NCI-H345 treated with DMSO at 0.1 percent for 48 hours (cell line): Measurements from ENCODE around the gene PTPRN2.
"Not testable (repeated sequence)": the region's sequence is repeated elsewhere in the genome, so short reads cannot be mapped to it uniquely, and the experiment has no call there.

Experiments
- DNase-seq: peaks from one replicate; lab custom pipeline; 2025; ENCODE audit not compliant: unreplicated experiment; lab: John Stamatoyannopoulos, UW

Gene PTPRN2

DNA sequence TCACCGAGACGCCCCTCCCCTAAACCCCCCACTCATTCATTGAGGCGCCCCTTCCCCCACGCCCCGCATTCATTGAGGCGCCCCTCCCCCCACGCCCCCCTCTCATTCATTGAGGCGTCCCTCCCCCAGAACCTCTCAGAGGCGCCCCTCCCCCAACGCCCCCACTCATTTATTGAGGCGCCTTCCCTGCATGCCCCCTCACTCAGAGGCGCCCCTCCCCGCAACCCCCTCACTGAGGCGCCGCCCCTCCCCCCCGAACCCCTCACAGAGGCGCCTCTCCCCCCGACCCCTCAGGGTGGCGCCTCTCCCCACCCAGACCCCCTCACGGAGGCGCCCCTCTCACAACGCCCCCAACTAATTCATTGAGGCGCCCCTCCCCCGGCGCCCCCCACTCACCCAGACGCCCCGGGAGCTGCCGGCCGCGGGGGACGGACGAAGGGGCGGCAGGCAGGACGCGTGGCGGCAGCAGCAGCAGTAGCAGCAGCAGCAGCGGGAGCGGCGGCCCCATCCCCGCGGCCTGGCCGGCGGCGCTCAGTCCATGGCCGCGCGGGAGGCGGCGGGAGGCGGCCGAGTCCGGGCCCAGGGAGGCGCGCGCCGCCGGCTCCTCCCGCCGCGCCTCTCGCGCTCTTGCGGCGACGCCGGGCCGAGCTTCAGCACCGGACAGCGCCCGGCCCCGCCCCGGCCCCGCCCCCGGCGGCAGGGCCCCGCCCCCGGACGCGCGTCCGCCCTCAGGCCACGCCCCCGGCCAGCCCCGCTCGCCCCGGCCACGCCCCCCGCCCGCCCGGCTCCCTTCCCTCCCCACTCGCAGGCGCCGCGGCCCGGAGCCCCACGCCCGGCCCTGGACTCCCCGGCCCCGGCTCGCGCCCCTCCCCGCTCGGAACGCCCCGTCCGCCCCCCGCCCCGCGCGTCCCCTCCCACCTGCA, at the start of gene PTPRN2:
TSS of gene PTPRN2 (minus strand) at position 662 of the 923 bp plus-strand sequence.
- peak; percentile 41 for DNase-seq

DNA sequence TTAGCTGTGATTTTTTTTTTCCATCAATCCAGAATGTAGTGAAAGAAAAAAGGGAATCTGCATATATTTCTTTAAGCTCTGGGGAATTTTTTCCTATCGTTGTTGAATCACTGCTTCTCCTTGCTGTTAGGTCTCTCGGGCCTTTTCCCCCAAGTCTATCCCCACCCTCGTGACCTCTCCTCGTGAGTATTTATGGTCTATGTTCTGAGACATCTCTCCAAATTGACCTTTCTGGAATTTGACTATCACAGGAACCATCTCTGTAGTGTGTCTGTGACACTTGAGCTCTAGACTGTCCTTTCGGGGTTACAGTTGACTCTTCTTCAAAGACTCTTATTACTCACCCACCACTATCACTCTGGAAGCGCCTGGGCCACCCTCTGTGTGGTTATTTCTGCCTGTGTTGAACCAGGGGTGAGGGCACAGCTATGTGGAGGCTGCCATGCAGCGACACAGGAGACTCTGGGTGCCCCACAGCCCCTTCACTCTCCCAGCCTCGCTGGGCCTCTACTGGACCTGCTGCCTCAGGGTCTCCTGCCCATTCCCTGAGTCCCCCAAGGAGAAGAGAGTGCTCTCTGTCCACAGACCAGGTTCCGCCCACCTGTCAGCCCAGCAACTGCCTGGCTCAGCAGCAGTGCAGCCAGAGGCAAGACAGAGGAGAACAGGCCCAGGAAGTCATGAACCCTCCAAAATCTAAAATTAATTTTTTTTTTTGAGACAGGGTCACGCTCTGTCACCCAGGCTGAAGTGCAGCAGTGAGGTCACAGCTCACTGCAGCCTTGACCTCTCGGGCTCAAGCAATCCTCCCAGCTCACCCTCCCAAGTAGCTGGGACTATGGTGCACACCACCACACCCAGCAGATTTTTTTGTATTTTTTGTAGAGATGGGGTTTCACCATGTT, 45.7 kb upstream of the PTPRN2 start:
- no peak for DNase-seq

DNA sequence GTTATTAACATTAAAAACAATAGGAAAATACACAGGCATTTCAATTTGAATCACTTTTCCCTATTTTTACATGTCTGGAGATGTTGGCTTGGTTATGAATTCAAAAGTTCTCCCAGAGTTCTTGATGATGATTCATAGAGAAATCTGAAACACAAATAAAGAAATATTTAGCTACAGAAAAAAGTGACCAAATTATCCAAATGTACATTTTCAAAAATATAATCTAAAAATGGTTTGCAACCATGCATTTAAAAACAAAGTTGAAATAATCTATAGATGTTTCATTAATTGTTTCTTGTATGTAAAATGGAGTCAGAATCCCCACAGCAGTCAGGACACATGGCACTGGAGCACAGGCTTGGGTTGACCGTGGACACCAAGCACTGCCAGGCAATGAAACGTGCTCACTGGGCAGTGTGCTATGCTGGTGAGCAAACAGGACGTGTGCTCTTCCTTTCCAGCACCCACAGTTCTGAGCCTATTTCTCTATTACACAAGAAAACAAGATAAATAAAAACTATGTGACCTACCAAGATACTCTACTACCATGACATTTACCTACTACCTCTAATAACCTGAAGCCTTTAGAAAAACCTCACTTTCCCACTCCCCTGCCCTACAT, 44.1 kb upstream of the PTPRN2 start:
- no peak for DNase-seq

DNA sequence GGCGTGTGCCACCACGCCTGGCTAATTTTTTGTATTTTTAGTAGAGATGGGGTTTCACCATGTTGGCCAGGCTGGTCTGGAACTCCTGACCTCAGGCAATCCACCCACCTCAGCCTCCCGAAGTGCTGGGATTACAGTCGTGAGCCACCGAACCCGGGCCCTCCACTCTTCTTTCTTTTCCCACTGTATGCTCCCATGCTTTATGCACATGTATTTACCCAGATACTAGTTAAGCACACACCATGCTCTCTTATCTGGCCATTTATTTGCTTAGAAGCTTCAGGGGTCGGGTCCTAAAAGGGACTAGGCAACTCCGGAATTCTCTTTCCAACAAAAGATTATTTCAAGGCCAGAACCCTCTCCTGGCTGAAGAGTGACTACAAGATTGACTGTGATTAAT, 38.7 kb upstream of the PTPRN2 start:
- DNase-seq: not testable (repeated sequence)

DNA sequence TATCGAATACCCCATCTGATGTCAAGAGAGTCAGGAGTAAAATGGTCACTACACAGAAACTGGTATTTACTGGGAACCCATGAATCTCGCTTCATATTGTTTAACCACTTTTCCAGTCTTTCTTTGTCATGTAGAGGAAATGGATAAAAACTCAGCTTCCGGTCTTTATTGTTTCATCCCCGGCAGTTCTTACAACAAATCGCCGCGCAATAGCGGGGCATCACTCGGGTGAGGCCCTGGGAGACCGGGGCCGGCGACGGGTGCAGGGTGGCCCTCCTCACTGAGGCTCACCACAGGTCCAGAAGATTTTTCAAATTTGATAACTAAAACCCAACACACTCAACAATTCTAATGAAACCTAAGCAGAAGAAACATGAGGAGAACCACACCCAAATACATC, 35.6 kb upstream of the PTPRN2 start:
- DNase-seq: no peak

DNA sequence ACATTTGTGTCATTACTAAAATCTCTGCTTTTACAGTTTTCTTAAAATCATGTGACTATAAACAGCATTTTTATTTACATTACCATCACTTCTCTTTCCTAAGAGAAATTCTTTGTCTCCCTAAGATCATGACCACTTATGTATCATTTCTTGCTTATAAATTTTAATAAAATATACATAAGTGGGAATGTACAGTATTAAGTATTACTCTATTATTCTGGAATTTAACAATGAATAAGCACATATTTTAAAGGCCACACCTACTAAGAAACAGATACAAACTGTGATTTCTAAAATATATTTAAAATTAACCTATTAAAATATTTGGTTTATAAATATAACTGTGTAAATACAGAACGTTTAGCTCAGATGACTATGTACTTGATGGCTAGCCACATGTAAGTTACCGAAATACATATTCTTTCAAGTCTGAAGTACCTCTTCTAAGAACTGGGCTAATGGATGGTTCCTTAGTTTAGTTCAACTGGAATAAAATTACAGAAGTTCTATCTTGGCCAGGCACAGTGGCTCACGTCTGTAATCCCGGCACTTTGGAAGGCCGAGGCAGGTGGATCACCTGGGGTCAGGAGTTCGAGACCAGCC, 33.3 kb upstream of the PTPRN2 start:
- no peak for DNase-seq

DNA sequence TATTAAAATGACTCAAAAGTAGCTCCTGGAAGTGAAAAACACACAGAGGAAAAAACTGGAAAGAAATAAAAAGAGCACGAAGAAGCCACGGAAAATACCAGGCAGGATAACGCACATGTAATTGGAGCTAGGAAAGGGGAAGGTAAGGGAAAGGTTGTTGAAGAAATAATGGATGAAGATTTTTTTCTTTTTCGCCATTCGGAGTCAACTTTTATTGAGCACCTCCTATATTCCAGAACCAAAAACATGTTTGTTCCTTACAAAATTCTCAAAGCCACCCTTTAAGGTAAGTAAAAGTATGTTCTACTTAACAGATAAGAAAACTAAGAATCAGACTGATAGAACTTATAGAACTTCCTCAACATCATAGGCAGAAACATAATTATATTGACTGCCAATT, 32.8 kb upstream of the PTPRN2 start:
- DNase-seq: no peak

DNA sequence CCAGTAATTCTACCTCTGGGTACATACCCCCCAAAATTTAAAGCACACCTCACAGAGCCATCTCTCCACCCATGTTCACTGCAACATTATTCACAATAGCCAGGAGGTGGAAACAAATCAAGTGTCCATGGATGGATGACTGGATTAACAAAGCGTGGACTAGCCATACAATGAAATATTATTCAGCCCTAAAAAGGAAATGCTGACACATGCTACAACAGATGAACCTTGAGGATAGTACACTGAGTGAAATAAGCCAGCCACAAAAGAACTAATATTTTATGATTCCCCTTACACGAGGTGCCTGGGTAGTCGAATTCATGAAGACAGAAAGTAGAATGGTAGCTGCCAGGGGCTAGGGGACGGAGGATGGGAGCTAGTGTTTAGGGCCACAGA, 31.1 kb upstream of the PTPRN2 start:
- no peak for DNase-seq

DNA sequence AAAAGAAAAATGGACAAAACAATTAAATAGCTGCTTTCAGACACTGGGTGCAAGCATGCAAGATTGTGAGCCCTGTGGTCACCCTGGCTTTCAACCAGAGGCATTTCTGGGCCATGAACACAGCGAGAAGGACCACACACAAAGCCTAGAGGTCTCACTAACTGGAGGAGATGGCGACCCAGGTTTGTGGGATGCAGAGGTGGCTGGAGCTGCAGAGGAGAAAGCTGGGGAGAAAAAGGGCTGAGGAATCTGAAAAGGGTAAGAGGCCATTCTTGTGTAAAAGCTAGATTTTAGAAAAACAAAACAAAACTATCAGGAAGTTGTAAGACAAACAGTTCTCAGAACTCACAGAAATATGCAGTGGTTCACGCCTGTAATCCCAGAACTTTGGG, 30.1 kb upstream of the PTPRN2 start:
- DNase-seq: no peak

DNA sequence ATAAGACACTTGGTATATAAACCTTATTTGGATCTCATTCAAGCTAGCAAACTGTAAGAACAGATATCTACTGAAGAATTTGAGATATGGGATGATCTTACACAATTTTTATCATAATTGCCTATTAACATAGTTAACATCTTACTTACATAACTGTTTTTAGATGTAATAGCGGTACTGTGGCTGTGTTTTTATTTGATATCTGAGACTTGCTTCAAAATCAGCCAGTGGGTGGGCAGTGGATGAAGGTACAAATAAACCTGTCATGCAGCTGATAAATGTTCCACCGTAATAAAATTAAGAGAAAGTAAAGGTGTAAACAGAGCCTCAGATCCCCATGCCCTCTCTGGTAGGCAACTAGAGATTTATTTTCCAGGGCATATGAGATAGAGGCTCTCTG, 28.4 kb upstream of the PTPRN2 start:
- no peak for DNase-seq

DNA sequence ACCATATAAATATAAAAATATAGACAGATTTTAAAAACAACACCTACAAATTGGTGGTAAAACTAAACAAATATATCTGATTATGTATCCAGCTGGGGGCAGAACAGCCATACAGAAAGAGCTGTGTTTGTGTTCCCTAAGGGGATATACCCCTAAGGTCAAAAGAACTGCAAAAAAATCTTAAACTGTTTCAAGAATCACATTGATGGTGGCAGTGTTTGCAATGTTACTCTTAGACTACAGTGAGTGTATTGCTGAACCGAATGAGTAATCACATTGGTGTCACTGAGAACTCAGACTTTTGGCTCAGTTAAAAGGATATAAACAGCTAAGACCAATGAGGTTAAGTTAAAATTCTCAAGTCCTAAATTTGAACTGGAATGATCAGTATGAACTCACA, 27.1 kb upstream of the PTPRN2 start:
- DNase-seq: no peak

DNA sequence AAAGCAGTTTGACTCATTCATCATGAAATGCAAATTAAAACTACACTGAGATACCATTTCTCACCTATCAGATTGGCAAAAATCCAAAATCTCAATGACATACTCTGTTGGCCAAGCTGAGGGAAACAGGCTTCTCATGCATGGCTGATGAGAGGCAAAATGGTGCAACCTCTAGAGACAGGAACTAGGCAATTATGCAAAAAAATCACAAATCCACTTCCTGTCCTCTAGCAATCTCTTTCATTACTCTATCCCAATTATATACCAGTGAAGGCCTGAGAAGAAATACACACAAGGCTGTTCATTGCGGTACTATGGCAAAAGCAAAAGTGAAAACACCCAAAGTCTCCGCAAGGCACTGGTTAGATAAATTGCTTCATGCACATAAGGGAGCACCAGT, 25.9 kb upstream of the PTPRN2 start:
- peak; percentile 55 for DNase-seq

DNA sequence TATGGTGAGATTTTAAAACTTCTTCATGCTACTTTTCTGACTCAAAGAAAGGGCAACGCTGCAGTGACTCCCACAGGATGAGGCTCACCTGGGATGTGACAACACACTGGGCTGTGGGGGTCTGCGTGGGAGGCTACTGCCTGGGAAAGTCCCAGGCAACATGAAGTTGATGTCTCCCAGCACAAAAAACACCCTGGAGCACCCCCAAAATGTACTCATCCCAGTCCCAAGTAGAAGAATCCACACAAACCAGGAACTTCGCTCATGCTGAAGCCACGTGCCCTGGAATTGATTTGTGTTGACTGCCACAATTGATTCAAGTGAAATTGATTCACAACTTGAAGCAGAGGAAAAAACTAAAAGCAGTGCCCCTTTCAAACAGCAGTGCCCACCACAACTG, 24.9 kb upstream of the PTPRN2 start:
- no peak for DNase-seq

DNA sequence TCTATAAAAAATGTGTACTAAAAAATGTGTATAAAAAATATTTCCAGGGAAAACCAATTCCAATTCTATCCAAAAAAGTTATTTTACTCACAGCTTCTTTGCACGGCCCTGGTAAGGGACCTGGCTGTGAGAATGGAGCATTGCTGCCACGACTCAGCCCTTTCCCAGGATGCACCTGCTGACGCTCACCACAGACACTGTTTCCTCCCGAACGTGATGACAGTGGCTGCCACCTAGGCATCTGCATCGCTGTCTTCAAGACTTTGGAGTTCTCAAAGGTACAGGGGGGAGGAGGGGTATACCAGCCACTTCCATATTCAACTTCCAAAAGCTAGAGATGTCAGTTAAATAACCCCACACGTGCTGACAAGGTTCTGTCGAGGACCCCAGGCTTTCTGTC, 23.9 kb upstream of the PTPRN2 start:
- no peak for DNase-seq

DNA sequence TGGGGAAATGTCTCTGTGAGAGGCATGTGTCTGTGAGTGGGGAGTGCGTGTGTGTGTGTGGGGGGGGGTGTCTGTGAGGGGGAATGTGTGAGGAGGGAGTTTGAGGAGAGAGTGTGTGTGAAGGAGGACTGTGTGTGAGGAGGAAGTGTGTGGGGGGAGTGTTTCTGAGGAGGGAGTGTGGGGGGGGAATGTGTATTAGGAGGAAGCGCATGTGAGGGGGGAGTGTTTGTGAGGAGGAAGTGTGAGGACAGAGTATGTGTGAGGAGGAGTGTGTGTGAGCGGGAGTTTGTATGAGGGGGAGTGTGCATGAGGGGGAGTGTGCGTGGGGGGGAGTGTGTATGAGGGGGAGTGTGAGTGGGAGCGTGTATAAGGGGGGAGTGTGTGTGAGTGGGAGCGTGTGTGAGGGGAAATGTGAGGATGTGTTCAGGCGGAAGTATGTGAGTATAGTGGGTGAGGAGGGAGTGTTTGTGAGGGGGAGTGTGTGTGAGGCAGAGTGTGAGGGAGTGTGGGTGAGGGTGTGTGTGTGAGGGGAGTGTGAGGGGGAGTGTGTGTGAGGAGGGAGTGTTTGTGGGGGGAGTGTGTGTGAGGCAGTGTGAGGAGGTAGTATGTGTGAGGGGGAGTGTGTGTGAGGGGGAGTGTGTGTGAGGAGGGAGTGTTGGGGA, 21.8 kb upstream of the PTPRN2 start:
- no peak for DNase-seq

DNA sequence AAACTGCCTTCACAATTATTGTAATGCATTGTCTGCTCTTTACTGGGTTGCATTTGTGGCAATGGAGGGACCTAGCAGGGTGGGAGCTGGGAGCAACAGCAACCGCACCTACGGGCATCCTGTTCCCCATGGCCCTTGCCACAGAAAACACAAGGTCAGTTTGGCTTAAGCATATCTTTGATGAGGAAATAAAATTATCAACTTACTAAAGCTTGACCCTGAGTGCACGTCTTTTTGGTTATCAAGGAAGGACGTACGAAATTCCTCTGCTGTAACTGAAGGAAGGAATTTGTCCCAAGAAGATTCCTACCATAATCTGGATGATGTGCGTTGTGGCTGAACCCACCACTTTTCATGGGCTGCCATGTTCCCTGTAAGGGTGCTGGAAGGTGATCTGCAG, 19.9 kb upstream of the PTPRN2 start:
- DNase-seq: no peak

DNA sequence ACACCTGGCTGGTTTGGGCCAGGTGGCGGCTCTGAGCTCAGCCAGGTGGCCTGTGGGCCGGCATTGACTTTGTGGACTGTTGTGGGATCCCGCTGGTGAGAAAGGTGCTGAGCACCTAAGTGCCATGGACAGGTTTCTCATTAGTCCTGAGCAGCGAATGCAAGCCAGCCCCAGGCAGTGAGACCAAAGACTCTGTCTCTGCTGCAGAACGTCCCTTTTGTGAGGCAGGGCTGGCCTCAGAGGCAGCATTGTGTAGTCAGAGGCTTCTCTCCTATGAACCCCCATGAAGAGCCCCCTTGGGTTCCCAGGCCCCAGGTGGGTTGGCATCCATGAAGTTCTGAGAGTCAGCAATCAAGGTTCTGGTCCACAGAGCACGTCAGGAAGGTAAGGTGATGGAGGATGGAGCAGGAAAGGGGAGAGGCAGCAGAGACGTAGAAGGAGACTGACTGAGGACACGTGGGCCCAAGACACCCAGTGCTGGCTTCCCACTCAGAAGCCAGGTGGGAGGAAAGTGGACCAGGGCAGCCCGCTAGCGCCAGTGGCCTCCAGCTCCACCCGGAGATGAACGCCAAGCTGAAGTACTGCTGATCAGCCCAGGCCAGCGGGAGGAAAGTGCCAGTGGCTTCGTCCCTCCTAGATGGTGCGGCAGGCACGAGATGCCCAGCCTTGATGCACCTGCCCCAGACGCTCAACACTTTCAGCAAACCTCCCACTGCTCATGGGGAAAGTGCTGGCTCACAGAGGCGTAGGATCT, 19.2 kb upstream of the PTPRN2 start:
- DNase-seq: no peak

DNA sequence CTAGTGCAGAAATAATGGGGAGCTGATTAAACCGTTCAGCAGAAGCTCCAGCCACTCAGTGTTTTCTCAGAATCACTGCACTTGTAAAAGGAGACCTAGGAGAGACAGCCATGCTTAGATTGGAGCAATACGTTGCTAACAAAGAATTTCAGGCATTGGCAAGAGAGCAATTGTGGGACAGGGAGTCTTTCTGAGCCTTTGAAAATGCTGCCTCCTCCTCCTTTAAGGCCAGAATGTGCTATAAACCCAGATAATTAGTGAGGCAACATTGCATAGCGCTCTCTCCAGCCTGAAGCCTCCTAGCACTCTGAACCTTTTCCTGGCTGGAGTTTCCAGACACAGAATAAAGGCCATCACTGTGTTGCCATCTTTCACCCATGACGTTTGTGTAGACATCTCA, 18.5 kb upstream of the PTPRN2 start:
- DNase-seq: no peak

DNA sequence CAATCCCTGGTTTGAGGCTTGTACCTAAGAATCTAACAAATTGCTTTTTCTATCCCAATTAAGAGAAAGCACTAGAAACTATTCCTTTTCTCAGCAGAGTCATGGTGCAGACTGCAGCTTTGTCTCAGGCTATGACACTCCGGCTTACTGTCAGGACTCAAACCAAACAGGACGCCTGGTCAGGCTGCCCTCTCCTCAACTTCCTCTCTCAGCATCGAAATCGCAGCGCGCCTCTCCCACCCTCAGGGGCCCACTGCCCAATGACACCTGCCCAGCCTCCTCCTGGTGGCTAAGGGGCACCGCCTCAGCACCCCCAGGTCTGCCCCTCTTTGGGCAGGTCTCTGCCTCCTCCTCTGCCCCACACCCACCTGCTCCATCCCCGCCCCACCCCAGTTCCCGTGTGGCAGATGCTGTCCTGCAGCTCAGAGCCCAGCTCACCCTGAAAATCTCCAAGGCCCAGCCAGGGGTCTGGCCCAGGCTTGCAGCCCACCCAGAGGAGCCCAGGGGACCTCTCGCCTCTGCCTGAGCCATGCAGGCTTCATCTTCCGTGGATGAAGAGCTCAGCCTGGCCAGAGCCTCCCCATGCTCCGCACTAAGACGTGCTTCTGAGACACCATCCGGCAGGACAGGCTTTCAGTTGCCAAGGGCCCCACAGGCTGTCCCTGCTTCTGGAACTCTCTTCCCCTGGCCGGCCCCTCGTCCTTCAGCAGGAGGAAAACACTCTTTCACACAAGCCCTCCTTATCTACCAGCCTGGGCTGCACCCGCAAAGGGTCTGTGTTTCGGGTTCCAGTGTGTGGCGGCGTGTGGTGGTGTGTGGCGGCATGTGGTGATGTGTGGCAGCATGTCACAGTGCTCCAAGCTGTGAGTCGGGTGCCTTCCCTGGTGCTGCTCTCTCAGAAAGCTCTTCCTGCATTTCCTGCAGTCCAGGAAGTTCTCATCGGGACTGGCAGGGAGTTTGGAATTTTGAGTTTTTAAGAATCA, 16.4 kb upstream of the PTPRN2 start:
- DNase-seq: no peak
